Activated naive CD8-positive, alpha-beta T cell treated with anti-CD3 and anti-CD28 coated beads, Interleukin-2, amount 50 U/mL, for 16 hours (primary cell): ENCODE results near the gene UMODL1.
"Not testable (repeated sequence)": the region's sequence is repeated elsewhere in the genome, so short reads cannot be mapped to it uniquely, and the experiment has no call there.

Source experiments
- DNase-seq: peaks from one replicate; pipeline ENCODE4 v3.0.0-alpha.2; 2020; ENCODE audit warnings: low read depth, low spot score

Gene UMODL1

DNA sequence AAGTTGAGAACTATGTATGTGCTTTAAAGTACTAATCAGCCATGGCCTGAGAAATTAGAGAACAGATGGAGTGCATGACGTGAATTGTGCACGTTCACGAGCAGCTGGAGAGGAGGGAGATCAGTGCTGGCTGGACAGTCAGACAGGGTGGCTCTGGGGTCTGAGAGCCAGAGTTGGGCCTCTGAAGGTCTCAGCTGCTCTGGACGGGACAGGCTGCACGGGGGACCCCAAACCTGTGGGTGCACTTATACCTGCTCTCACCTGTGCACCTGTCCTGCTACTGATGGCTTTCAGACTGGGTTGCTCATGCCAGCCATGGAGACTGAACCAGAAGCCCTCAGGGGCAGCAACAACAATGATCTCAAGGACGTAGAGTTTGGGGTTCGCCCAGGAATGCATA, 43.5 kb downstream of the UMODL1 start:
- no peak for DNase-seq

DNA sequence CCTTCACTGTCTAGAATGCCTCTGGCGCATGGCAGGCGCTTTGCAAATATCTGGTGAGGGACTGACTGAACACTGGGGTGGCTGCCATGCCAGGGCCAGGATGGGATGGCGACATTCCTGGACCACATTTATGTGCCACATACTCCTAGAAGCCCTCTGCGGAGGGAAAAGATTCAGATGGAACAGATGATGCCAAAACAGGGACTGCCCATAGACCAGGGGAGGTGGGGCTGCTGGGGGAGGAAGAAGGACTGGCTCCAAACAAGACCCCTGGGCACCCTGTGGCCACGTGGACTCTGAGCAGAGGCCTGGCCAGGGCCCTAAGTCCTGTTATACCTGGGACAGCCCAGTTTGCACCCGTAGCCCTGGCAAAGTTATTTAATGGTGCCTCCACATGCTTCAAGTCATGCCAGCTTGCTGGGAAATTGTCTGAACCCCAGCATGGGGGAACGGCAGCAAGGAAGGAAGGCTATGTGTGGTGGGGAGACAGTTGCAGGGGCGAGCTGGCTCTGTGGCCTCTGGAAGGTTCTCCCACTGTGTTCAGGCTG, 44.1 kb downstream of the UMODL1 start:
- no peak for DNase-seq

DNA sequence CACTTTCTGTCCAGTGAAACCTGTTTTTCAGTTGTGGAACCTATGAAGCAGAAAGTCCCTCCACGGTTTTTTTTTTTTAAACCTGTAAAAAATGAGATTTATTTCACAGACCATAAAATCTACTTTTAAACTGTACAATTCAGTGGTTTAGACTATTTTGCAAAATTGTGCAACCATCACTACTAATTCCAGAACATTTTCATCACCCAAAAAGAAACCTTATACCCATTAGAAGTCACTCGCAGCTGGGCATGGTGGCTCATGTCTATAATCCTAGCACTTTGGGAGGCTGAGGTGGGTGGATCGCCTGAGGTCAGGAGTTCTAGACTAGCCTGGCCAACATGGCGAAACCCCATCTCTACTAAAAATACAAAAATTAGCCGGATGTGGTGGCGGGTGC, 45.4 kb downstream of the UMODL1 start:
- not testable (repeated sequence) for DNase-seq

DNA sequence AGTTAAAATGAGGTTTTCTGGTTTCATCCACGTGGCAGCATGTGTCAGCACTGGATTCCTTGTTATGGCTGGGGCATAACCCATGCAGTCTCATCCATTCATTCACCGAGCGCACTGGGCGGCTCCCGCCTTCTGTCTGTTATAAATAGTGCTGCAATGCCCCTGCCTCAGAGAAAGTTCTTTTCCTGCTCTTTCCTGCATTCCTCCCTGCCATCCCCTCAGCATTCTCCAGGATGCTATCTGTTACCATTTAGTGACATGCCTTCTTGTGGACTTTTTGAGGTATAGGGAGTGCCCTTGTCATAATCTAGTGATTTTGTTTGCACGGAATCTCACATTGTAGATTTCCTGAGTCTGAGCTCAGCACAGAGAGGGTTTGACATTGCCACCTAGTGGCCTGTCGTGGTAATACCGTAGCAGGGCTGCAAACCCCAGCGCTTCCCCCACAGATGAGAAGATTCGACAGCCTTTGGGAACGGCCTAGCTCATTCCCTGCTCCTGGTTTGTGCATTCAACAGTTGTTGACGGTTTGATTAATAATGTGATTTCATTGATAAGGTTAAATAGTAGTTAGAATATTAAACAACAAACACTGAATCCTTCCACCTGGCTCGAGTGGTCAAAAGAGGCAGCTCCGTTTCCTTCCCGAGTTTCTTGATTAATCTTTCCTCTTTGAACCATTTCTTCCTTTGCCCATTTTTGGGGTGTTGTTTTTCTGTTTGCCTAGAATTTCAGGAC, 46.3 kb downstream of the UMODL1 start:
- peak; percentile 62 for DNase-seq

DNA sequence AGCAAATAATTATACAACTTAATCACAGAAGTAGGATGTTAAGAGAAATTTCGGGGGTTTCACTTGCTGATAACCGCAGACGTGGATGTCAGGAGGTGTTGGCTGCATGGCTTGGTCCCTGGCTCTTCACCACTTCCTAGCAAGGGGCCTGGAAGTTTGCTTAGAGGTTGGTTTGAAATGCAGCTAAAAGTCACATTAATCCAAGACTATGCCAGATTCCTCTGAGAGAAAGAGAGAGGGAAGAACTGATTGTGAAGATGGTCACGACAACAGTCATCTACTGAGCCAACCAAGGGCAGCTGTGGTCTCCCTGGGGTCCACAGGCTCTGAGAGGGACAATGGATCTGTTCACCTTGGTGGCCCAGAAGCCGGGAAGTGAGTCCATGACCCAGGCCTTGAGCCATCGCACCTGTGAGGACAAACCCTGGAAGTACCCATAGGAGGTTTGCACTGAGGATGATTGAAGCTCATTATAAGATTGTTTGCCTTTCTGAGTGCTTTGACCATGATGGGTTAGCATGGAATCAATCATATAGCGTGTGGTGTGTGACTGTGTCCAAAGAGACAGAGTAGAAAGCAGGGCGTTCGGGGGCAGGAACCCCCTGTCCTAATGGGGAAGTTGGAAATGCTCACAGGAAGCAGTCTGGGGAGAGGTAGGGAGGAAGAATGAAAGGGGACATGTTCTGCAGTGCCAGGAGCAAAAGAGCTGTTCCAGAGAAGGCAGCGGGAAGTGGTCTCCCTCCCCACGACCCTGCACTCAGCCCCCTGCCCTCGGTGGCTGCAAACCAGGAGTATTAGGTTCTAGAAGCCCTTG, 47.1 kb downstream of the UMODL1 start:
- DNase-seq: no peak

DNA sequence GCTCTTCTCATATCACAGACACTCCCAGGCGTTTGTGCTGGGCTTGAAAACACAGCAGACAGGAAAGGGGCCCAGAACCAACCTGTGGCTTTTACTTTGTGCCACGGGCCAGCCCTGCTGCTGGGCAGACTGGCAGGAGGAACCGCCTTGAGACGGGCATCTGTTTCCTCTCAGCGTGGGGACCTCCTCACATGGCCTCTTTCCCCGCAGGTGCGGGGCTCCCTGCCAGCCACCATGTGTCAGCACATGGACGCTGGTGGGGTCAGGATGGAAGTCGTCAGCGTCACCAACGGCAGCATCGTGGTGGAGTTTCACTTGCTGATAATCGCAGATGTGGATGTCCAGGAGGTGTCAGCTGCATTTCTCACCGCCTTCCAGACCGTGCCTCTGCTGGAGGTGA, 47.8 kb downstream of the UMODL1 start:
- DNase-seq: no peak

DNA sequence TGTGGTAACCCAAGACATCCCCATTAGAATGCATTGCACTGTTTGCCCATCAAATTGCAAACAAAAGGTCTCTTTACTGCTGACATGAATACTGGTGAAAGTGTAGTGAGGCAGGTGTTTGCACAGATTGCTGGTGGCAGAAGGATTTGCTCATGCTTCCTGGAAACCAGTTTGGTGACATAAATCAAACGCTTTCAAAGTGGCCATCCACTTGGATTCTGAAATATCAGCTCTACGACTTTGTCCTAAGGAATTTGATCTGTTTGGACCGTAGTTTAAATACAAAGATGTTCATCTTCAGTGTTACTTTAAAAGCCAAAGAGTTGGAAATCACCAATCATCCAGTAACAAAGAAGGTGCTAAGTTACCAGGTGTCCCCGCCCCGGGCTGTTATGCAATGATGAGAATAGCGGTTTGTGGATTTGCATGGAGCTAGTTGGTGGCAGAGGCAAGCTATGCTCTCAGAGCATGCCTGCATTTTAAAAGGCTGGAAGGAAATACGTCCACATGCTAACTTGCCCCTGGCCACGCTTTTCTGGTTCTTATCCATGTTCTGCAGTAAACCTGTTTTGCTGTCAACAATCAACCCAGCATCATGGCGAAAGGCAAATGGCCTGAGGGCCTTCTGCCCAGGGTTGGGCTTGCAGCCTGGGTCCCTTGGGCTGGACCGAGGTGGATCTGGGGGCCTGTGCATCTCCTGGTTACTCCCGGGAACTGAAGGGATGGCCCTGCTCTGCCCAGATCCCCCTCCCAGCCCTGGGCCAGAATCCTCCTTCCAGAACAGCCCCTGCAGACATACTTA, 49.2 kb downstream of the UMODL1 start:
- DNase-seq: no peak

DNA sequence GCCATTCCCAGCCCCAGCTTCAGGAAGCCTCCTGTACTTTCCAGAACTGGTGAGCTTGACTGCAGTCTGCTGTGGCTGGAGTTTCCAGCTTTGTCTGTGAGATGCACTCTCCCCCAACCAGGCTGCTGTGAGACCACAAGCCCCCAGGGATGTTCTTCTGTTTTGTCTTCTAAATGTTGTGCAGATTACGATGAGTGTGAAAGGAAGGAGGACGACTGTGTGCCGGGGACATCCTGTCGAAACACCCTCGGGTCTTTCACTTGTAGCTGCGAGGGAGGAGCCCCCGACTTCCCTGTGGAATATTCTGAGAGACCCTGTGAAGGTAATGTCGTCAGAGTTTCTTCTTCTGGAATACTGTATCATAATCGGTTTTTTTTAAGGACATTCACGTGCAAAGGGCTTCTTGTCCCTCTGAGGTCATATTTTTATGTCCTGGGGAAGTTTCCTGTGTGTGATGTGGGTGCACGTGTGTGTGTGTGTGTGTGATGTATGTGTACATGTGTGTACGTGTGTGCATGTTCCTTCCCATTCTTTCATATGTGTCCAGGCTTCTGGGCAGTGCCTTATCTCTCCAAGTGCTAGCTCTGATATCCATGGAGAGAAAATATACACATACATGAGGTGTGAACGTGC, 49.9 kb downstream of the UMODL1 start:
- no peak for DNase-seq

DNA sequence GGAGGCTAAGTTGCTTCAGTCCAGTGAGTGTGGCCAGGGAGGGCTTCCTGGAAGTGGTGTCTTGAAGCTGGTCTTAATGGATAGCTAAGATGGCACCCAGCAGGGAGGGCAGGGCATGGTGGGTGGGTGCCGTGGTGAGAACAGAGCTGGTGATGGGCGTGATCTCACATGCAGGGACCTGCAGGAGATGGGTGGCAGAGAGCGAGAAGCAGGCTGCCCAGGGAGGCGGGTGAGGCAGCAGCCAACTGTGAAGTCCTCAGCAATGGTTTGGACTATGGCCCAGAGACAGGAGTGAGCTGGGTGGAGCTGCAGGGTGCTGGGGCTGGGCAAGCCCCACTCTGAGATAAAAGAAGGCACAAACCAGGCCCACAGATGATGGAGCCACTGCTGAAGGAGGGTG, 50.7 kb downstream of the UMODL1 start:
- no peak for DNase-seq

DNA sequence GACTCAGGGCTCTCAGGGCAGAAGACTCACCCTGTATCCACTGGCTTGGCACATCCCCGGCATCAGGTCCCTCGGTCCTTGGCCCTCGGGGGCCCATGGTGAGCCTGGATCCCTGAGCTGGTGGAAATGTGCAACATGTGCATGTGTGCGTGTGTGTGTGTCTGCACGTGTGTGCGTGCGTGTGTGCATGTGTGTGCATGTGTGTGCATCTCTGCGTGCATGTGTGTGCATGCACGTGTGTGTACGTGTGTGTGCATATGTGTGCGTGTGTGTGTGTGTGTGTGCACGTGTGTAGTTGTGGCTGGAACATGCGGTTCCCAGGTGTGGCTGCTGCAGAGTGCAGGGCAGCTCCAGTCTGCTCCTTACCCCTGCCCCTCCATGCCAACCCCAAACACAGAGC, 51.3 kb downstream of the UMODL1 start:
- DNase-seq: no peak

DNA sequence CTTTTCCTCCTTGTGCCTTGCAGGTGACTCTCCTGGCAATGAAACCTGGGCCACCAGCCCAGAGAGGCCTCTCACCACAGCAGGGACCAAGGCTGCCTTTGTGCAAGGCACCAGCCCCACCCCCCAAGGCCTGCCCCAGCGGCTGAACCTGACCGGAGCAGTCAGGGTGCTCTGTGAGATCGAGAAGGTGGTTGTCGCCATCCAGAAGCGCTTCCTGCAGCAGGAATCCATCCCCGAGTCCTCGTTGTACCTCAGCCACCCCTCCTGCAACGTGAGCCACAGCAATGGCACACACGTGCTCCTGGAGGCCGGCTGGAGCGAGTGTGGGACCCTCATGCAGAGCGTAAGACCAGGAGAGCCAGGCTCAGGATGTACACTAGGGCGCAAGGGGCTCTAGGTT, 51.7 kb downstream of the UMODL1 start:
- no peak for DNase-seq

DNA sequence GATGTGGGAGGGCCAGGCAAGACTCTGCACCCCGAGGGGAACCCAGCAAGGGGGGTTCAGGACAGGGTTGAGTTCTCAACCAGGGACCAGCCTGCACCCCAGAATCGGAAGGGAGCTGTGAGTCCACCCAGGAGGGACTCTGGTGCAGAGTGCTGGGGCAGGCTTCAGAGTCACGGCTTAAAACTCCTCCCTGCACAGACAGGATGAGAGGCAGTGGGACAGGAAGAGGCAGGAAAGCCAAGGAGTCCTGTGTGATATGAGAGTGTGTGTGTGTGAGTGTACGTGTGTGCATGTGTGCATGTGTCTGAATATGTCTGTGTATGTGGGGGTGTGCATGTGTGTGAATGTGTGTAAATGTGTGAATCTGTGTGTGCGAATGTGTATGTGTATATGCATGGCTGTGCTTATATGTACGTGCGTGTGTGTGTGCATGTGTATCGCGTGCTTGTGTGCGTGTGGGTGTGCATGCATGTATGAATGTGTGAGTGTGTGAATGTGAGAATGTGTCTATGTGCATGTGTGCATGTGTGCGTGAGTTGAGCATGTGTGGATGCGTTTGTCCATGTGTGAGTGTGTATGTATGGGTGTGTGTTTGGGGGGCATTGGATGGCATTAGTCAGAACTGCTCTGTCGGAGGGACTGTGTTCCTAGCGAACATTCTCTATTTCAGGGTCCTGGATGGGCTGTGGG, 52.2 kb downstream of the UMODL1 start:
- DNase-seq: no peak

DNA sequence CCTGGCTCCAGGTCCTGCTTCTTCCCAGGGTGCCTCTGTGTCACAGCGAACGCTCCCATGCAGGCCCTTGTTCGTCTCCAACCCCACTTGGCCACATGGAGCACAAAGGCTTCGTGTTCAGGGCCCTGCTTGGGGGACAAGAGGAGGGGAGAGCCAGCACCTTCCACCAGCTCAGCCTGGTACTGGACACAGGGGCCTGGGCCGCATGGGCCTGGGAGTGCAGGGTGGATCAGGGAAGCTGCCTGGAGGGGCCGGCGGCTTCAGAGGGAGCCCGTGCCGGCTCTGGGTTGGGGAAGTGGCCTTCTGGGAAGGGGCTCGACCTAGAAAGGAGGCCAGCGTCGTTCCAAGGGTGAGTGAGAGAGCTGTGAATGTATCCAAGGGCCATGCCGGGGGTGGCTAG, 53.0 kb downstream of the UMODL1 start:
- DNase-seq: no peak

DNA sequence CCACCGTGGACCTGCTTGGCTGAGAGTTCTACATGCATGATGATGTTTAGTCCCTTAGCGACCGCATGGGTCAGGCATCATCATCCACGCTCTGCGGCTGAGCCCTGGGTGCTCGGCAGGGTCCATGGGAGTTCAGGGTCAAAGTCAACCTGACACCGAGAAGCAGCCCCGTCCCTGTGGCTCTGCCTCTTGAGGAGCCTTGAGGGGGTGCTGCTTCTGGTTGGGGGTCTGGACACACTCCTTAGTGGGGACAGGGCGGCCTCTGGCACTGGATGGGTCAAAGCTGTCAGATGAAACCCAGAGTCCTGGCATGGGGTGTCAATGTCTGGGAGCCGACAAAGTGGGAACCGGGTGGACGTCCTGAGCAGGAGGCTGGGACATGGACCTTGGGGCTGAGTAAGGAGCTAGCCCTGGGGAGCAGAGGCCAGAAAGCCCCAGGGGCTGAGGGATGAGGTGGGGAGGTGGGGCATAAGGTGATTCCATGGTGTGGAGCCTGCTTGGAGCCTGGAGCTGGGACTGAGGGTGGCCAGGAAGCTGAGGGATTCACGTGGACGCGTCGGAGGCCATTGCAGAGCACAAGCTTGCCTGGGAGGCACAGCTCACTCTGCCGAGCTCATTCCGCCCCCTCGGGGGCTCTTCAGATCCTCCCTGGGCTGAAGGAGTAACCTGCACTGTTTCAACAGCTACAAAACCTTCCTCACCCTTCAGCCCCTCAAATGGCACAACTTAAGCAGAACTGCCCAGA, 53.9 kb downstream of the UMODL1 start:
- no peak for DNase-seq

DNA sequence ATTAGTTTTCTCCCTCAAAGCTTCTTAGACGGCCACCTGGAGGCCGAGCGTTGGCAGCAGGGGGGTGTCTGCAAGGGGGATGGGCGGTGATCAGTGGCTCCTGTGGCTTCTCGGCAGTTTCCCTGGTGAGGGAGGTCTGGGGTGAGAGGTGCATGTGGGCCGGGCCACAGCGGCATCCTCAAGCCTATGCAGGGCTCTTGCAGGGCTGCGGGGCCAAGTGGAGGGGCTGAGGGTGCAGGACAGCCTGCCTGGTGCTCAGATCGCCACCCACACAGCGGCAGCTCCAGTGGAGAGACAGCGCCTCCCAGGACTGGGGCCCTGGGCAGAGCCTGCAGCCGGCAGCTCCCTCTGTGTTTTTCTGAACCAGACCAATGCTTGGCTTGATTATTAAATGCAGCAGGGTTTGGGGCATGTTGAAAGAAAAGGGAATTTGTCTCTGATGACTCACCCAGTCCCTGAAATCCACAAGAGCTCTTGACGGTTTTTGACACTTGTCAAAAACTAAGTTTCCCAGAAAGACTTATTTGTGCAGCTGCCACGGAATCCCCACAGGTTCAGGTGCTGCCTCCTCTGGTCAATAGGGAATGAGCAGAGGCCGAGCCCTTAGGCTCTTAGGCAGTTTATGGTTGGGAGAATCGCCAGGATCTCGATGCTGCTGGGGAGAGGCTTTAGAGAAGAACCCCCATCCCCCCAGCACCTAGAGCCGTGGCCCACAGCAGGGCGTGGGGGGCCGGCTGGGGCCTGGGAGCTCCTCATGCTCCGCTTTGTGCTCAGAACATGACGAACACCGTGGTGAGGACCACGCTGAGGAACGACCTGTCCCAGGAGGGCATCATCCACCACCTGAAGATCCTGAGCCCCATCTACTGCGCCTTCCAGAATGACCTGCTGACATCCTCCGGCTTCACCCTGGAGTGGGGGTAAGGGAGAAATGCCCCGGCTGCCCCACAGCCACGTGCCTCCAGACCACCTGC, 54.7 kb downstream of the UMODL1 start:
- DNase-seq: no peak

DNA sequence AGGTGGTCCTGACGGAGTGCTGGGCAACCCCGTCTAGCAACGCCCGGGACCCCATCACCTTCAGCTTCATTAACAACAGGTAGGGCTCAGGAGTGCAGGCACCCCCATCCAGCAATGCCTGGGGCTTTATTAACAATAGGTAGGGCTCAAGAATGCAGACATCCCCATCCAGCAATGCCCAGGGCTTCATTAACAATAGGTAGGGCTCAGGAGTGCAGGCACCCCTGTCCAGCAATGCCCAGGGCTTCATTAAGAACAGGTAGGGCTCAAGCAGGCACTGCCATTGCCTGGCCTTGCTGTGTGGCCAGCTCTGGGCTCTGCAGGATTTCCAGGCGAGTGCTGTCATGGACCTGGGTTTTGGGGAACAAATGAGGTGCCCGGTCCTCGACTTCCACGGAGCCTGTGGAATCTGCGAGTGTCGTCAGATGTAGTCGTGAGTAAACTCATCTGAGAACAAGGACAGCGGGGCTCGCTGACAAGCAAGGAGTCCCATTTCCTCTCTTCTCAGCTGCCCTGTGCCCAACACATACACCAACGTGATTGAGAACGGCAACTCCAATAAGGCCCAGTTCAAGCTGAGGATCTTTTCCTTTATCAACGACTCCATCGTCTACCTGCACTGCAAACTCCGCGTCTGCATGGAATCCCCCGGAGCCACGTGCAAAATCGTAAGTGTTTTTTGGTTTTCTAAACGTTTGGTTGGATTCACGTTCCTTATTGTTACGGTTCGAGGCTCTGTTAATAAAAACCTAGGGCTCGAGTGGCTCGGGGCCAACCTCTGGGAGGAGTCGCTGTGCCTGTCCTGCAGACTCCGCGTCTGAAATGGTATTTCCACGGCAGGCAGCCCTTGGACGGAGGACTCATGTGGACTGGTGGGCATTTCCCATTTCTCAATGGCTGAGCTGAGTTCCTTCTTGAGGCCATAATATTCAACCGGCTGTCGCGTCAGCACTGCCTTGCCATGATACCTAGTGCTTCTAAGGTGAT, 56.3 kb downstream of the UMODL1 start:
- DNase-seq: no peak

DNA sequence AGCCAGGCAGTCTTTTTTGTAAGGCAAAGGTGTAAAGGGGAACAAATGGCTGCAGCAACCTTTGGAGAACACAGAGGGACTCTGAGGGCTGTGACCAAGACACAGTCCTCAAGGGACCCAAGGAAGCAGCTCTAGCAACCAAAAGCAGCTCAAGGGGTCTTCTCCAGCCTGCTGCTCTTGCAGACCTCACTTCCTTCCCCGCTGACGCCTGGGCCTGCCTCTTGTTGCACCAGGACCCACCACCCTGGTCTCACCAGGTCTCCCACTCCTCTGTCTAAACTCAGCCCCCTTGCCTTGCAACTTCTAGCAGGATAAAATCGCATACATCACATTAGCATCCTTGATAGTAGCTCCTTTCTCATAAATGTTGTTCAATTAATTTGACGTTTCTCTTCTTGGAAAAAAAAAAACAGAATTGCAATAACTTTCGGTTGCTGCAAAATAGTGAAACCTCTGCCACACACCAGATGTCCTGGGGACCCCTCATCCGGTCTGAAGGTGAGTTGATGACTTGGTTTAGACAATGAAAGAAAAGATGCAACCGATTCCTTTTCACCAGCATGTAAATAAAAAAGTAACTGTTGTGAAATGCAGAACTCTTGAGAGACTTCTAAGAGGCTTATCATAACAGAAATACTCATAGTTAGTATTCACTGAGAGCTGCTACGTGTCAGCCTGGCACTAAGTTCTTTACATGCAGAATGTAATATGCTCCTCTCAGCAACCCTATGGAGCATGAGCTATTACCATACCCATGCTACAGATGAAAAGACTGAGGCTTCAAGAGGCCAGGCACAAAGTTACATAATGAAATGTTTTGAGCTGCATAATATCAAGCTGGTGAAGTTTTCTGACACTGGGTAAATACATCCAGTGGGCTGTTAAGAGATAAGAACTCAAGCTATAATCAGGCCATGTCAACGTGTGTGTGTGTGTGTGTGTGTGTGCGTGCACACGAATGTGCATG, 58.5 kb downstream of the UMODL1 start:
- no peak for DNase-seq
